Measurements from ENCODE around the gene CRBN.

Gene CRBN

DNA sequence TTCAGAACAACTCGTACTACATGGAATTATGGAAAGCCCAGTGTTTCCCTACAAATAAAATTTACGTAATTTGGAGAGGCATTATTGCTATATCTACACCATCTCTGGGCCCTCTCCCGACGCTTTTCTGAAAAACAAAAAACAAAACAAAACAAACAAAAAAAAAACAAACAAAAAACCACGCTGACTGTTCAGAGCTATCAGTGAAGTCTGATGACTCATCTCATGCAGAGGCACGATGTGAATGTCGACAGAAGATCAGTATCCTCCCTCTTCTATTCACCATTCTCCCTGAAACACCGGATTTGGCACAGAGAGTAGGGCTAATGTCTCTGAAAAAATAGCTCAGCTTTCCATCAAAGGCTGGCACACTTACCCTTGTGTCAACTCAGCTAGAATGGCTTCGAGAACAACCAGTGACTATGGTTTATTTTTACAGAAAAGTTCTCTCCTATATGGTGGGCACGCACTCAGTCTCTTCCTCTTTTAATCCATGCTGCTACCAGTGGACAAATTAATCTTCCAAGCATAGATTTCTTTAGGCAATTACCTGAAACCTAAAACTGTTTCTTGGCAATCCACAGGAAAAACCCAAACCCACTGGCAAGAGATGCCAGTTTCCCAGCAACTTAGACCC, 1.5 kb downstream of the CRBN start:
- Histone ChIP-seq H3K4me1 (ENCODE audit: insufficient read depth, low read length, poor library complexity, severe bottlenecking) (peaks cover 59% of the 10 kb centered on the region), H3K79me2 (ENCODE audit: insufficient read depth, low read length) (peaks cover 55% of the 10 kb centered on the region), H3K4me2 (ENCODE audit: low read depth, low read length, poor library complexity, severe bottlenecking) (peak overlapping the region; percentile 100), H3K27me3 (ENCODE audit: insufficient read depth, low read length, poor library complexity, severe bottlenecking) (no peaks in the 10 kb centered on the region), H3K4me3 (ENCODE audit: low read length, poor library complexity, severe bottlenecking) (peak overlapping the region; percentile 99), H3K36me3 (ENCODE audit: insufficient read depth, low read length) (no peaks in the 10 kb centered on the region), H3K9me3 (ENCODE audit: insufficient read depth, low read depth, low read length) (no peaks in the 10 kb centered on the region), H3F3A (ENCODE audit: low read depth) (peaks cover 3% of the 10 kb centered on the region), H3K9ac (ENCODE audit: low read depth, low read length, poor library complexity, severe bottlenecking) (peak overlapping the region; percentile 91), H2AFZ (ENCODE audit: low read length) (no peak overlapping the region), H3K9me2 (replicated peaks; ENCODE audit: low read depth, low read length) (no peaks in the 10 kb centered on the region), H4K20me1 (ENCODE audit: insufficient read depth, low read length, poor library complexity, severe bottlenecking) (peaks cover 29% of the 10 kb centered on the region)
- TF ChIP-seq EZH2phosphoT487 (IDR thresholded peaks at IDR 0.05; ENCODE audit: borderline replicate concordance) (no peak), CTCF (conservative IDR thresholded peaks at IDR 0.05; ENCODE audit: low read length) (no peak)

DNA sequence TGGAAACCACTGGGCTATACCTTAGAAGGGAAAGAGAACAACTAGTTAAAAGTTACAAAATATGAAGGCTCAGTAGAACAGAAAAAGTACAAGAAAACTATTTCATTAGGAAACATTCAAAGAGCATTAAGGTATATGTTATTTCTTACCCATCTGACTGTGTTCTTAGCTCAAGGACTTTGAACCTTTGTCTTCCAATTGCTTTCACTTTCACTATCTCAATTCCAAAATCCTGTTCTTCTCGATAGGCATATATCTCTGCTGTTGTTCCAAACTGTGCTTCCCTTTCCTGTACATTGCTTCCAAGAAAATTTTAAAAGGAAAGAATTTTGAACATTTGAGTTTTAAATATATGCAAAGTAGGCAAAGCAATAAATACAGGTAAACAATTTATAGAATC, 6.9 kb downstream of the CRBN start:
- Histone ChIP-seq H3K4me2 (ENCODE audit: low read depth, low read length, poor library complexity, severe bottlenecking) (peak overlapping the region; percentile 95), H3K4me1 (ENCODE audit: insufficient read depth, low read length, poor library complexity, severe bottlenecking) (peaks cover 65% of the 10 kb centered on the region), H3K4me3 (ENCODE audit: low read length, poor library complexity, severe bottlenecking) (peak overlapping the region; percentile 88), H3K9ac (ENCODE audit: low read depth, low read length, poor library complexity, severe bottlenecking) (peak overlapping the region; percentile 78), H3F3A (ENCODE audit: low read depth) (peaks cover 7% of the 10 kb centered on the region), H2AFZ (ENCODE audit: low read length) (no peak overlapping the region), H4K20me1 (ENCODE audit: insufficient read depth, low read length, poor library complexity, severe bottlenecking) (peaks cover 11% of the 10 kb centered on the region), H3K27me3 (ENCODE audit: insufficient read depth, low read length, poor library complexity, severe bottlenecking) (no peaks in the 10 kb centered on the region), H3K36me3 (ENCODE audit: insufficient read depth, low read length) (peaks cover 21% of the 10 kb centered on the region), H3K79me2 (ENCODE audit: insufficient read depth, low read length) (peaks cover 59% of the 10 kb centered on the region), H3K9me2 (replicated peaks; ENCODE audit: low read depth, low read length) (no peaks in the 10 kb centered on the region), H3K9me3 (ENCODE audit: insufficient read depth, low read depth, low read length) (no peaks in the 10 kb centered on the region)
- no peak for TF ChIP-seq EZH2phosphoT487 (IDR thresholded peaks at IDR 0.05; ENCODE audit: borderline replicate concordance)
- no peak for TF ChIP-seq CTCF (conservative IDR thresholded peaks at IDR 0.05; ENCODE audit: low read length)

DNA sequence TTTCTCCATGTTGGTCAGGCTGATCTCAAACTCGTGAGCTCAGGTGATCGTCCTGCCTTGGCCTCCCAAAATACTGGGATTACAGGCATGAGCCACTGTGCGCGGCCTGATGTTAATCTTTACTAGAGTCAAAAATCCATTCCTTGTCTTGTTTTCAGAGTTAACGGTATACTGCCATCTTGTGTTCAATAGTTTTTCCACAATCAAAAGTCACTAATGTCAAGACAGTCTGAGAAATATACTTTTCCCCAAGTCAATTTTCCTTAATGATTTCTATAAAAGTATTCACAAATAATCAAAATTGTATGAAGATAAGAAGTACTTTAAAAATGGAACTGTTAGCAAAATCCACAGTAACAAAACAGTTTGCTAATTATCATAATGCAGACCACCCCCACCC, 8.5 kb downstream of the CRBN start:
- Histone ChIP-seq H3K9me2 (replicated peaks; ENCODE audit: low read depth, low read length) (no peaks in the 10 kb centered on the region), H3K27me3 (ENCODE audit: insufficient read depth, low read length, poor library complexity, severe bottlenecking) (no peaks in the 10 kb centered on the region), H3K9ac (ENCODE audit: low read depth, low read length, poor library complexity, severe bottlenecking) (no peak overlapping the region), H3K4me3 (ENCODE audit: low read length, poor library complexity, severe bottlenecking) (peak overlapping the region; percentile 88), H2AFZ (ENCODE audit: low read length) (no peak overlapping the region), H3K4me1 (ENCODE audit: insufficient read depth, low read length, poor library complexity, severe bottlenecking) (peaks cover 49% of the 10 kb centered on the region), H3K9me3 (ENCODE audit: insufficient read depth, low read depth, low read length) (no peaks in the 10 kb centered on the region), H3K4me2 (ENCODE audit: low read depth, low read length, poor library complexity, severe bottlenecking) (peak overlapping the region; percentile 95), H3F3A (ENCODE audit: low read depth) (peaks cover 7% of the 10 kb centered on the region), H3K36me3 (ENCODE audit: insufficient read depth, low read length) (peaks cover 37% of the 10 kb centered on the region), H3K79me2 (ENCODE audit: insufficient read depth, low read length) (peaks cover 42% of the 10 kb centered on the region), H4K20me1 (ENCODE audit: insufficient read depth, low read length, poor library complexity, severe bottlenecking) (no peaks in the 10 kb centered on the region)
- TF ChIP-seq CTCF (conservative IDR thresholded peaks at IDR 0.05; ENCODE audit: low read length): peak; percentile 65
- no peak for TF ChIP-seq EZH2phosphoT487 (IDR thresholded peaks at IDR 0.05; ENCODE audit: borderline replicate concordance)

All from Loucy (cell line).